GM23338 (cell line): ENCODE results near the gene SIPA1. TPM values are rescaled to one million over a fixed set of nuclear protein-coding genes. Genes with fewer than 3 reads are reported as not detected.

ENCODE experiments used
- ATAC-seq: fragments of 200-7000 bp; cut with Tn5 transposase; 3 replicates; pipeline ENCODE4 v1.9.1; 2020
- DNase-seq: peaks from one replicate; pipeline ENCODE4 v3.0.0-alpha.2; 2015; ENCODE audit warnings: low spot score
- H2AFZ ChIP-seq: fragments of 200-600 bp; sonication (generic); 2 replicates; pipeline ENCODE4 v1.8.0; 2016; ENCODE audit warnings: antibody characterized with exemption, mild to moderate bottlenecking, moderate library complexity
- H3F3A ChIP-seq: fragments of 200-600 bp; sonication (generic); replicated peaks from 2 replicates; pipeline ENCODE4 v1.8.0; 2017; ENCODE audit warnings: antibody characterized with exemption, mixed run types, low read depth
- H3K27ac ChIP-seq: fragments of 200-600 bp; sonication (generic); 2 replicates; pipeline ENCODE4 v1.6.1; 2016; ENCODE audit warnings: low read depth
- H3K27me3 ChIP-seq: fragments of 200-600 bp; sonication (generic); 2 replicates; pipeline ENCODE4 v1.8.0; 2016; ENCODE audit warnings: mild to moderate bottlenecking, mixed run types, moderate library complexity; ENCODE audit not compliant: insufficient read depth
- H3K36me3 ChIP-seq: fragments of 200-600 bp; sonication (generic); 2 replicates; pipeline ENCODE4 v1.8.0; 2016; ENCODE audit warnings: mild to moderate bottlenecking; ENCODE audit not compliant: insufficient read depth
- H3K4me1 ChIP-seq: fragments of 200-600 bp; sonication (generic); 2 replicates; pipeline ENCODE4 v1.8.0; 2016; ENCODE audit warnings: mild to moderate bottlenecking, moderate library complexity; ENCODE audit not compliant: insufficient read depth
- H3K4me2 ChIP-seq: fragments of 200-600 bp; sonication (generic); 2 replicates; pipeline ENCODE4 v1.7.1; 2017; ENCODE audit warnings: mixed run types
- H3K4me3 ChIP-seq: fragments of 200-600 bp; sonication (generic); 2 replicates; pipeline ENCODE4 v1.6.1; 2016; ENCODE audit warnings: mixed run types
- H3K79me2 ChIP-seq: fragments of 200-600 bp; sonication (generic); replicated peaks from 2 replicates; pipeline ENCODE4 v1.8.0; 2017; ENCODE audit warnings: mild to moderate bottlenecking; ENCODE audit not compliant: insufficient read depth
- H3K9me2 ChIP-seq: fragments of 200-600 bp; sonication (generic); 2 replicates; pipeline ENCODE4 v1.8.0; 2017; ENCODE audit not compliant: insufficient read depth
- H4K20me1 ChIP-seq: fragments of 200-600 bp; sonication (generic); replicated peaks from 2 replicates; pipeline ENCODE4 v1.8.0; 2017; ENCODE audit warnings: mild to moderate bottlenecking; ENCODE audit not compliant: insufficient read depth
- H3K27ac Mint-ChIP-seq: 2 replicates; pipeline ENCODE4 v1.8.0; 2020; ENCODE audit warnings: inconsistent platforms, mild to moderate bottlenecking, moderate library complexity, mixed read lengths
- H3K27me3 Mint-ChIP-seq: 3 replicates; pipeline ENCODE4 v1.8.0; 2022; ENCODE audit warnings: low read depth, mild to moderate bottlenecking, moderate library complexity, mixed read lengths, inconsistent platforms; ENCODE audit not compliant: insufficient read depth, poor library complexity
- H3K36me3 Mint-ChIP-seq: 3 replicates; pipeline ENCODE4 v1.8.0; 2021; ENCODE audit warnings: low read depth, mild to moderate bottlenecking, inconsistent platforms, moderate library complexity, mixed read lengths
- H3K4me1 Mint-ChIP-seq: 3 replicates; pipeline ENCODE4 v1.8.0; 2020; ENCODE audit warnings: mild to moderate bottlenecking, inconsistent platforms, mixed read lengths
- H3K4me3 Mint-ChIP-seq: 3 replicates; pipeline ENCODE4 v1.8.0; 2021; ENCODE audit warnings: moderate library complexity, mild to moderate bottlenecking, inconsistent platforms, mixed read lengths
- H3K9me3 Mint-ChIP-seq: 3 replicates; pipeline ENCODE4 v1.8.0; 2020; ENCODE audit warnings: moderate library complexity, mild to moderate bottlenecking, inconsistent platforms, mixed read lengths
- CREB1 ChIP-seq: fragments of 250-450 bp; sonication (Bioruptor Pico); IDR thresholded peaks from 2 replicates; pipeline ENCODE4 v1.5.0; 2020; ENCODE audit warnings: low read depth, mild to moderate bottlenecking, moderate library complexity
- CTCF ChIP-seq, 2 experiments: fragments of 200-600 bp in 1 of 2; sonication (generic) in 1 of 2; conservative IDR thresholded peaks; 2 replicates each; pipeline versions ENCODE4 v1.5.1 to v1.6.1; 2016 to 2017; ENCODE audit warnings: antibody characterized with exemption in 2 of 2, low read depth in 2 of 2, mild to moderate bottlenecking in 2 of 2, moderate library complexity in 1 of 2
- EZH2phosphoT487 ChIP-seq: fragments of 200-600 bp; sonication (generic); IDR thresholded peaks from one replicate; pipeline ENCODE4 v1.8.1; 2018; ENCODE audit warnings: antibody characterized with exemption; ENCODE audit not compliant: unreplicated experiment
- JUNB ChIP-seq: IDR thresholded peaks from one replicate; pipeline ENCODE4 v1.6.1; 2016; ENCODE audit warnings: antibody characterized with exemption; ENCODE audit not compliant: unreplicated experiment
- STAT1 ChIP-seq: IDR thresholded peaks from one replicate; pipeline ENCODE4 v1.6.1; 2016; ENCODE audit warnings: antibody characterized with exemption; ENCODE audit not compliant: unreplicated experiment
- ZNF331 ChIP-seq: fragments of 250-450 bp; sonication (Bioruptor Pico); IDR thresholded peaks from 2 replicates; pipeline ENCODE4 v1.5.0; 2020; ENCODE audit warnings: low read depth, mild to moderate bottlenecking, moderate library complexity
- polyA plus RNA-seq: library from polyadenylated mRNA; unstranded; fragments of >200 nt; fragmentation: Nextera tagmentation; extraction: Ambion mirVana; gene quantifications from 2 replicates; pipeline ENCODE4 v1.2.1, GENCODE V29; 2016
- total RNA-seq: library from RNA; depleted of rRNA; stranded (reverse); fragments of >200 nt; shearing (Covaris generic); gene quantifications from 2 replicates; pipeline ENCODE4 v1.2.3, GENCODE V29; 2014

SIPA1 gene
- total and polyA plus RNA-seq, 2 experiments from 2014 or later, result 50.1 to 54.6 TPM

GRCh38 chr11:65612691-65613090 lies 25.2 kb upstream of the SIPA1 start:
- peak overlapping the region; percentile 81; the same call in 1 of the 2 replicates for H3K4me2 ChIP-seq
- Mint-ChIP-seq H3K4me3 (peak overlapping the region; percentile 65), H3K27me3 (peaks cover 24% of the 10 kb centered on the region), H3K4me1 (peaks cover 18% of the 10 kb centered on the region), H3K9me3 (no peaks in the 10 kb centered on the region; the same call in 2 of the 3 replicates), H3K27ac (no peak overlapping the region), H3K36me3 (peaks cover 13% of the 10 kb centered on the region; the same call in 2 of the 3 replicates)
- H3K27me3 ChIP-seq, result no peaks in the 10 kb centered on the region
- TF ChIP-seq STAT1 (no peak), CTCF (conservative IDR thresholded peaks at IDR 0.05; ENCODE audit: low read depth in 2 of 2) (no peak), CREB1 (CRISPR knock-in tag) (no peak)
- H3K36me3 ChIP-seq, result no peaks in the 10 kb centered on the region
- peak overlapping the region; percentile 59; the same call in 1 of the 2 replicates for H3K4me3 ChIP-seq
- no peak overlapping the region for H2AFZ ChIP-seq
- H3F3A ChIP-seq, result peaks cover 17% of the 10 kb centered on the region
- ATAC-seq, result no peak
- peaks cover 13% of the 10 kb centered on the region for H4K20me1 ChIP-seq
- no peaks in the 10 kb centered on the region for H3K9me2 ChIP-seq
- peaks cover 17% of the 10 kb centered on the region; the same call in 1 of the 2 replicates for H3K4me1 ChIP-seq
- no peak for DNase-seq
- H3K27ac ChIP-seq, result no peak overlapping the region
- H3K79me2 ChIP-seq, result peaks cover 27% of the 10 kb centered on the region

- H3K36me3 Mint-ChIP-seq, result peaks cover 13% of the 10 kb centered on the region; the same call in 2 of the 3 replicates
- ATAC-seq, result peak; percentile 0
- Histone ChIP-seq H3K79me2 (peaks cover 28% of the 10 kb centered on the region), H3F3A (peaks cover 11% of the 10 kb centered on the region), H3K9me2 (no peaks in the 10 kb centered on the region), H3K27ac (peak overlapping the region; percentile 74), H4K20me1 (peaks cover 14% of the 10 kb centered on the region), H3K4me3 (peak overlapping the region; percentile 59), H3K4me1 (peaks cover 14% of the 10 kb centered on the region; the same call in 1 of the 2 replicates), H3K36me3 (no peaks in the 10 kb centered on the region; the same call in 1 of the 2 replicates), H3K27me3 (no peaks in the 10 kb centered on the region), H3K4me2 (peak overlapping the region; percentile 81), H2AFZ (0 out of 2 replicates have a peak overlapping the region, but pooled peaks have one; percentile 59)
- H3K4me3 Mint-ChIP-seq, result peak overlapping the region; percentile 65
- H3K9me3 Mint-ChIP-seq, result no peaks in the 10 kb centered on the region; the same call in 2 of the 3 replicates
- H3K4me1 Mint-ChIP-seq, result peaks cover 16% of the 10 kb centered on the region
- H3K27ac Mint-ChIP-seq, result no peak overlapping the region
- TF ChIP-seq ZNF331 (CRISPR knock-in tag) (no peak), EZH2phosphoT487 (no peak), JUNB (no peak)
- peak; percentile 45 for DNase-seq
- H3K27me3 Mint-ChIP-seq, result peaks cover 24% of the 10 kb centered on the region
Measured at GRCh38 chr11:65613091-65613928, 24.6 kb upstream of the SIPA1 start.
